Measurements from ENCODE around the gene LTBP1. TPM values are rescaled to one million over a fixed set of nuclear protein-coding genes. Genes with fewer than 3 reads are reported as not detected.

Gene LTBP1
- total and polyA plus RNA-seq, 2 of the 13 experiments (the other 11 are each of a cell fraction or from before 2014, with no cell fraction given) = 0.12 to 0.22 TPM

DNA sequence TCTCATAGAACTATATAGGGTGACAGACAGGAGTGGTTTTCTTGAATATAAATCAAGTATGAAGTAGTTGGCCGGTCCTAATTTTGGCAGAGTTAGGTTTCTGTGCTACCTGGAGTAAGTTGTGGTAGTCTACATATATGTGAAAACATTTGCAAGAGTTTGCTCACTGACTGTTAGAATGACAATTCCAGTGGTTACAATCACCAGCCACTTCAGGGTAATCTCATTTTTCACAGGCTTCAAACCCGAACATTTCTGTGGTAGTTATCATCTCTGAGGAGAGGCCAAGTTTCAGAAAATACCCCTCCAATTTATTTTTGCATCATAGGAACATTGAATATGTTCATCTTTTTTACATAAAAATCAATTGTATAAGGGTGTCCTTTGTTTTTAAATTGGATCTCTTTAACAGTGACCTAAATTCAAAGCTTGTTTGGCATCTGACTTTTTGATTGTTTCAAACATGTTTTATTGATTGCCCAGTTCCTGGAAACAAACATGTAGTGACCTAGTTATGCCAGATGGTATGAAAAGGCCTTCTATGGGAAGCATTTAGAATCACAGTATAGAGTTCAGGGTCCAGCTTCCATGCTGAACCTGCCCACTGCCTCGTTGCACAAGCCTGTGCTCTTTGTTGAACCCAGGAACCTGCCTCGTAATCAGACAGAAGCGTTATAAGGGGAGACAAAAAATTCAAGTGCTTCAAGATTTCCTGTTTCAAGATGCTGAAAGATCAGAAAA lies 250.6 kb downstream of the LTBP1 start (continued):
- TF ChIP-seq ZNF460 (CRISPR knock-in tag; IDR thresholded peaks at IDR 0.05; ENCODE audit: borderline replicate concordance) (no peak), HNRNPH1 (optimal IDR thresholded peaks at IDR 0.05; ENCODE audit: low read depth, low read length) (no peak), SALL1 (CRISPR knock-in tag; IDR thresholded peaks at IDR 0.05) (peak; percentile 87), ZNF138 (CRISPR knock-in tag; IDR thresholded peaks at IDR 0.05; ENCODE audit: low read depth) (no peak), ZNF577 (CRISPR knock-in tag; IDR thresholded peaks at IDR 0.05; ENCODE audit: borderline replicate concordance, low read depth) (no peak), SP5 (CRISPR knock-in tag; IDR thresholded peaks at IDR 0.05; ENCODE audit: borderline replicate concordance, low read depth) (0 out of 2 replicates have a peak, but pooled peaks have one; percentile 42), CEBPB (IDR thresholded peaks at IDR 0.05; ENCODE audit: borderline replicate concordance, low read depth, low read length) (peak; percentile 91), FOXM1 (CRISPR knock-in tag; IDR thresholded peaks at IDR 0.05) (no peak), SOX13 (IDR thresholded peaks at IDR 0.05) (no peak), SOX13 (CRISPR knock-in tag; conservative IDR thresholded peaks at IDR 0.05 in 1 of 2, IDR thresholded peaks at IDR 0.05 in 1 of 2) (peak in 1 of 2 experiments; percentile 86; a peak in 2 of 4 replicates), ZNF614 (CRISPR knock-in tag; IDR thresholded peaks at IDR 0.05; ENCODE audit: borderline replicate concordance) (0 out of 2 replicates have a peak, but pooled peaks have one; percentile 27), RBAK (CRISPR knock-in tag; IDR thresholded peaks at IDR 0.05) (no peak), ERF (CRISPR knock-in tag; IDR thresholded peaks at IDR 0.05) (peak; percentile 35; the same call in 1 of the 2 replicates), RXRA (CRISPR knock-in tag; IDR thresholded peaks at IDR 0.05) (peak; percentile 26; the same call in 1 of the 2 replicates), CREM (IDR thresholded peaks at IDR 0.05) (peak; percentile 52; the same call in 1 of the 2 replicates), CREM (CRISPR knock-in tag; IDR thresholded peaks at IDR 0.05) (no peak), EP300 (IDR thresholded peaks at IDR 0.05; ENCODE audit: low read depth in 2 of 2, low read length in 2 of 2) (peak in 1 of 2 experiments; percentile 72; a peak in 2 of 4 replicates), EP300 (CRISPR knock-in tag; IDR thresholded peaks at IDR 0.05; ENCODE audit: borderline replicate concordance) (peak; percentile 47; the same call in 1 of the 2 replicates), ZNF589 (CRISPR knock-in tag; conservative IDR thresholded peaks at IDR 0.05) (no peak)
- TF ChIP-seq, protein P1, sequence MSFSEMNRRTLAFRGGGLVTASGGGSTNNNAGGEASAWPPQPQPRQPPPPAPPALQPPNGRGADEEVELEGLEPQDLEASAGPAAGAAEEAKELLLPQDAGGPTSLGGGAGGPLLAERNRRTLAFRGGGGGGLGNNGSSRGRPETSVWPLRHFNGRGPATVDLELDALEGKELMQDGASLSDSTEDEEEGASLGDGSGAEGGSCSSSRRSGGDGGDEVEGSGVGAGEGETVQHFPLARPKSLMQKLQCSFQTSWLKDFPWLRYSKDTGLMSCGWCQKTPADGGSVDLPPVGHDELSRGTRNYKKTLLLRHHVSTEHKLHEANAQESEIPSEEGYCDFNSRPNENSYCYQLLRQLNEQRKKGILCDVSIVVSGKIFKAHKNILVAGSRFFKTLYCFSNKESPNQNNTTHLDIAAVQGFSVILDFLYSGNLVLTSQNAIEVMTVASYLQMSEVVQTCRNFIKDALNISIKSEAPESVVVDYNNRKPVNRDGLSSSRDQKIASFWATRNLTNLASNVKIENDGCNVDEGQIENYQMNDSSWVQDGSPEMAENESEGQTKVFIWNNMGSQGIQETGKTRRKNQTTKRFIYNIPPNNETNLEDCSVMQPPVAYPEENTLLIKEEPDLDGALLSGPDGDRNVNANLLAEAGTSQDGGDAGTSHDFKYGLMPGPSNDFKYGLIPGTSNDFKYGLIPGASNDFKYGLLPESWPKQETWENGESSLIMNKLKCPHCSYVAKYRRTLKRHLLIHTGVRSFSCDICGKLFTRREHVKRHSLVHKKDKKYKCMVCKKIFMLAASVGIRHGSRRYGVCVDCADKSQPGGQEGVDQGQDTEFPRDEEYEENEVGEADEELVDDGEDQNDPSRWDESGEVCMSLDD (CRISPR knock-in tag; IDR thresholded peaks at IDR 0.05; ENCODE audit: borderline replicate concordance) = no peak
- TF ChIP-seq, protein P2, sequence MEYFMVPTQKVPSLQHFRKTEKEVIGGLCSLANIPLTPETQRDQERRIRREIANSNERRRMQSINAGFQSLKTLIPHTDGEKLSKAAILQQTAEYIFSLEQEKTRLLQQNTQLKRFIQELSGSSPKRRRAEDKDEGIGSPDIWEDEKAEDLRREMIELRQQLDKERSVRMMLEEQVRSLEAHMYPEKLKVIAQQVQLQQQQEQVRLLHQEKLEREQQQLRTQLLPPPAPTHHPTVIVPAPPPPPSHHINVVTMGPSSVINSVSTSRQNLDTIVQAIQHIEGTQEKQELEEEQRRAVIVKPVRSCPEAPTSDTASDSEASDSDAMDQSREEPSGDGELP (IDR thresholded peaks at IDR 0.05; ENCODE audit: borderline replicate concordance, low read depth) = no peak
- TF ChIP-seq, protein P3, sequence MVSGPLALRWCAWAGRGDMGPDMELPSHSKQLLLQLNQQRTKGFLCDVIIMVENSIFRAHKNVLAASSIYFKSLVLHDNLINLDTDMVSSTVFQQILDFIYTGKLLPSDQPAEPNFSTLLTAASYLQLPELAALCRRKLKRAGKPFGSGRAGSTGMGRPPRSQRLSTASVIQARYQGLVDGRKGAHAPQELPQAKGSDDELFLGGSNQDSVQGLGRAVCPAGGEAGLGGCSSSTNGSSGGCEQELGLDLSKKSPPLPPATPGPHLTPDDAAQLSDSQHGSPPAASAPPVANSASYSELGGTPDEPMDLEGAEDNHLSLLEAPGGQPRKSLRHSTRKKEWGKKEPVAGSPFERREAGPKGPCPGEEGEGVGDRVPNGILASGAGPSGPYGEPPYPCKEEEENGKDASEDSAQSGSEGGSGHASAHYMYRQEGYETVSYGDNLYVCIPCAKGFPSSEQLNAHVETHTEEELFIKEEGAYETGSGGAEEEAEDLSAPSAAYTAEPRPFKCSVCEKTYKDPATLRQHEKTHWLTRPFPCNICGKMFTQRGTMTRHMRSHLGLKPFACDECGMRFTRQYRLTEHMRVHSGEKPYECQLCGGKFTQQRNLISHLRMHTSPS (CRISPR knock-in tag; IDR thresholded peaks at IDR 0.05; ENCODE audit: low read depth) = no peak
- TF ChIP-seq, protein P4, sequence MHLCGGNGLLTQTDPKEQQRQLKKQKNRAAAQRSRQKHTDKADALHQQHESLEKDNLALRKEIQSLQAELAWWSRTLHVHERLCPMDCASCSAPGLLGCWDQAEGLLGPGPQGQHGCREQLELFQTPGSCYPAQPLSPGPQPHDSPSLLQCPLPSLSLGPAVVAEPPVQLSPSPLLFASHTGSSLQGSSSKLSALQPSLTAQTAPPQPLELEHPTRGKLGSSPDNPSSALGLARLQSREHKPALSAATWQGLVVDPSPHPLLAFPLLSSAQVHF (CRISPR knock-in tag; IDR thresholded peaks at IDR 0.05) = no peak

Measured in HepG2 (cell line).